ENCODE results near the gene SCAMP4.

DNA sequence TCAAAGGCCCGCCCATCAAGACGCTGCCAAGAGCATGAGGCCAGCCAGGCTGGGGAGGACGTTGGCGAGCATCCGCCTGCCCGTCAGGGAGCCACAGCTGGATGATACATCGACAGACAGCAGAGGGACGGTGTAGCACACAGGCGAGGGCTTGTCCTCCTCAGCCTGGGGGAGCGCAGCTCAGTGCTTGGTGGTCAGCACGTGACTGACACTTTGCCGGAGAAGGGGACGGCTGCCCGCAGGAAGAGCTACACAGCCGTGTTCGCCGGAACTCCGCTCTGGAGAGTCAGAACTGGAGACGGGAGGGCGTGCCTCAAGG lies 69.9 kb downstream of the SCAMP4 start:
- TF ChIP-seq, protein P1, sequence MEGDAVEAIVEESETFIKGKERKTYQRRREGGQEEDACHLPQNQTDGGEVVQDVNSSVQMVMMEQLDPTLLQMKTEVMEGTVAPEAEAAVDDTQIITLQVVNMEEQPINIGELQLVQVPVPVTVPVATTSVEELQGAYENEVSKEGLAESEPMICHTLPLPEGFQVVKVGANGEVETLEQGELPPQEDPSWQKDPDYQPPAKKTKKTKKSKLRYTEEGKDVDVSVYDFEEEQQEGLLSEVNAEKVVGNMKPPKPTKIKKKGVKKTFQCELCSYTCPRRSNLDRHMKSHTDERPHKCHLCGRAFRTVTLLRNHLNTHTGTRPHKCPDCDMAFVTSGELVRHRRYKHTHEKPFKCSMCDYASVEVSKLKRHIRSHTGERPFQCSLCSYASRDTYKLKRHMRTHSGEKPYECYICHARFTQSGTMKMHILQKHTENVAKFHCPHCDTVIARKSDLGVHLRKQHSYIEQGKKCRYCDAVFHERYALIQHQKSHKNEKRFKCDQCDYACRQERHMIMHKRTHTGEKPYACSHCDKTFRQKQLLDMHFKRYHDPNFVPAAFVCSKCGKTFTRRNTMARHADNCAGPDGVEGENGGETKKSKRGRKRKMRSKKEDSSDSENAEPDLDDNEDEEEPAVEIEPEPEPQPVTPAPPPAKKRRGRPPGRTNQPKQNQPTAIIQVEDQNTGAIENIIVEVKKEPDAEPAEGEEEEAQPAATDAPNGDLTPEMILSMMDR (IDR thresholded peaks at IDR 0.05; ENCODE audit: low read depth, low read length): no peak
- no peak for TF ChIP-seq EZH2phosphoT487 (IDR thresholded peaks at IDR 0.05; ENCODE audit: low read depth)

Data from OCI-LY3 (cell line).